Glutamatergic neuron (in vitro differentiated cells): Measurements from ENCODE around the gene TEDC1. TPM values are rescaled to one million over a fixed set of nuclear protein-coding genes. Genes with fewer than 3 reads are reported as not detected.

ENCODE experiments used
- DNase-seq: peaks from one replicate; pipeline ENCODE4 v3.0.0; 2022
- H3K27ac Mint-ChIP-seq: one replicate; pipeline ENCODE4 v1.8.0; 2020; ENCODE audit warnings: mild to moderate bottlenecking, mixed read lengths, inconsistent platforms; ENCODE audit not compliant: unreplicated experiment
- H3K27me3 Mint-ChIP-seq: one replicate; pipeline ENCODE4 v1.8.0; 2020; ENCODE audit warnings: mild to moderate bottlenecking, moderate library complexity, mixed read lengths, inconsistent platforms; ENCODE audit not compliant: unreplicated experiment
- H3K36me3 Mint-ChIP-seq: one replicate; pipeline ENCODE4 v1.8.0; 2020; ENCODE audit warnings: mild to moderate bottlenecking, mixed read lengths, inconsistent platforms; ENCODE audit not compliant: unreplicated experiment
- H3K4me1 Mint-ChIP-seq: one replicate; pipeline ENCODE4 v1.8.0; 2020; ENCODE audit warnings: mild to moderate bottlenecking, low read depth, mixed read lengths, inconsistent platforms; ENCODE audit not compliant: unreplicated experiment
- H3K4me3 Mint-ChIP-seq: one replicate; pipeline ENCODE4 v1.8.0; 2020; ENCODE audit warnings: mild to moderate bottlenecking, mixed read lengths, inconsistent platforms; ENCODE audit not compliant: unreplicated experiment
- H3K9me3 Mint-ChIP-seq: one replicate; pipeline ENCODE4 v1.8.0; 2020; ENCODE audit warnings: mild to moderate bottlenecking, moderate library complexity, mixed read lengths, inconsistent platforms; ENCODE audit not compliant: unreplicated experiment
- CTCF ChIP-seq: fragments of 200-600 bp; sonication (generic); IDR thresholded peaks from one replicate; pipeline ENCODE4 v1.5.0; 2021; ENCODE audit not compliant: partially characterized antibody, unreplicated experiment
- total RNA-seq: library from RNA; stranded (reverse); fragmentation: NEBNext Ultra II Directional; extraction: Animal tissue kit (Norgen Biotek cat#: 25700); gene quantifications from one replicate; pipeline ENCODE4 v1.2.1, GENCODE V29; 2021; ENCODE audit not compliant: unreplicated experiment

TEDC1 gene
- total RNA-seq, 1 donor from 2014 or later, result 13.8 TPM

GRCh38 chr14:105488781-105489541 is 2.1 kb upstream of the TEDC1 start:
- Mint-ChIP-seq H3K27me3 (peaks cover 24% of the 10 kb centered on the region), H3K27ac (no peak overlapping the region), H3K9me3 (peaks cover 5% of the 10 kb centered on the region), H3K4me3 (no peak overlapping the region), H3K4me1 (peaks cover 4% of the 10 kb centered on the region), H3K36me3 (no peaks in the 10 kb centered on the region)
- no peak for DNase-seq
- TF ChIP-seq CTCF, result no peak

- peak; percentile 20 for TF ChIP-seq CTCF
- Mint-ChIP-seq H3K27ac (no peak overlapping the region), H3K36me3 (no peaks in the 10 kb centered on the region), H3K4me3 (peak overlapping the region; percentile 79), H3K4me1 (peaks cover 2% of the 10 kb centered on the region), H3K9me3 (peaks cover 5% of the 10 kb centered on the region), H3K27me3 (peaks cover 19% of the 10 kb centered on the region)
- DNase-seq, result peak; percentile 83
Measured at GRCh38 chr14:105489542-105490266, 1.3 kb upstream of the TEDC1 start.

GRCh38 chr14:105490267-105490571 is 827 bp upstream of the TEDC1 start:
- Mint-ChIP-seq H3K27ac (no peak overlapping the region), H3K4me3 (no peak overlapping the region), H3K4me1 (peaks cover 2% of the 10 kb centered on the region), H3K36me3 (no peaks in the 10 kb centered on the region), H3K27me3 (peaks cover 18% of the 10 kb centered on the region), H3K9me3 (peaks cover 5% of the 10 kb centered on the region)
- DNase-seq, result no peak
- TF ChIP-seq CTCF, result no peak

- peak overlapping the region; percentile 52 for H3K27ac Mint-ChIP-seq
- H3K36me3 Mint-ChIP-seq, result no peaks in the 10 kb centered on the region
- DNase-seq, result peak; percentile 63
- H3K9me3 Mint-ChIP-seq, result peaks cover 5% of the 10 kb centered on the region
- H3K4me1 Mint-ChIP-seq, result peaks cover 2% of the 10 kb centered on the region
- TF ChIP-seq CTCF, result no peak
- peaks cover 14% of the 10 kb centered on the region for H3K27me3 Mint-ChIP-seq
- peak overlapping the region; percentile 86 for H3K4me3 Mint-ChIP-seq
Measured at GRCh38 chr14:105491366-105491973, 424 bp downstream of the TEDC1 start.
